22Rv1 (cell line): ENCODE results near the gene CD79B.

Experiments
- ZFX ChIP-seq: fragments of 450-650 bp; IDR thresholded peaks from 2 replicates; pipeline ENCODE4 v1.6.1; 2017; ENCODE audit warnings: antibody characterized with exemption, borderline replicate concordance
- TF ChIP-seq, protein P1 (sequence below): fragments of 450-650 bp; IDR thresholded peaks from 2 replicates; pipeline ENCODE4 v1.5.1; 2017; ENCODE audit warnings: mild to moderate bottlenecking

DNA sequence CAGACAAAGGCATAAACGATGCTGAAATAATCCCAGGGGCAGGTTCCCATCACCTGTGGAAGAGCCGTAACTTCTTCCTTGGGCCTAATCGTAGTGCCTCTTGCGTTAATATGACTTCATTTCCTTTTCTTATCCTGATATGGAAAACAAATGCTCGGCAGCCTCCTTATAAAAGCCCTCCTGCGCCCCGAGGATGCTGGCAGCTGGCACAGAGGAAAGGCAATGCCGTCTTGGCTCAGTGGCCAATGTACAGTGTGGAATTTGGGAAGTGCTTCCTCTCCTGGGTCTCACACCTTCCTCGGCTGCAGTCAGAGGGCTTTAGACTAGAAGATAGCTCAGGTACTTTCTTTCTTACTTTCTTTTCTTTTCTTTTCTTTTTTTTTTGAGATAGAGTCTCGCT, 37.1 kb upstream of the CD79B start:
- TF ChIP-seq, protein P1, sequence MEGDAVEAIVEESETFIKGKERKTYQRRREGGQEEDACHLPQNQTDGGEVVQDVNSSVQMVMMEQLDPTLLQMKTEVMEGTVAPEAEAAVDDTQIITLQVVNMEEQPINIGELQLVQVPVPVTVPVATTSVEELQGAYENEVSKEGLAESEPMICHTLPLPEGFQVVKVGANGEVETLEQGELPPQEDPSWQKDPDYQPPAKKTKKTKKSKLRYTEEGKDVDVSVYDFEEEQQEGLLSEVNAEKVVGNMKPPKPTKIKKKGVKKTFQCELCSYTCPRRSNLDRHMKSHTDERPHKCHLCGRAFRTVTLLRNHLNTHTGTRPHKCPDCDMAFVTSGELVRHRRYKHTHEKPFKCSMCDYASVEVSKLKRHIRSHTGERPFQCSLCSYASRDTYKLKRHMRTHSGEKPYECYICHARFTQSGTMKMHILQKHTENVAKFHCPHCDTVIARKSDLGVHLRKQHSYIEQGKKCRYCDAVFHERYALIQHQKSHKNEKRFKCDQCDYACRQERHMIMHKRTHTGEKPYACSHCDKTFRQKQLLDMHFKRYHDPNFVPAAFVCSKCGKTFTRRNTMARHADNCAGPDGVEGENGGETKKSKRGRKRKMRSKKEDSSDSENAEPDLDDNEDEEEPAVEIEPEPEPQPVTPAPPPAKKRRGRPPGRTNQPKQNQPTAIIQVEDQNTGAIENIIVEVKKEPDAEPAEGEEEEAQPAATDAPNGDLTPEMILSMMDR = no peak
- TF ChIP-seq ZFX = no peak
